IMR-90 (cell line): ENCODE data around the gene EGFR. TPM values are rescaled to one million over a fixed set of nuclear protein-coding genes. Genes with fewer than 3 reads are reported as not detected.

ENCODE experiments used
- ATAC-seq: fragments of 200-7000 bp; cut with Tn5 transposase; 2 replicates; pipeline ENCODE4 v1.9.1; 2020; ENCODE audit warnings: low read depth, mild to moderate bottlenecking, moderate library complexity
- BruUV-seq: library from RNA; stranded (reverse); fragments of 400-500 nt; replicated peaks from 2 replicates; lab custom pipeline; 2021; lab: Mats Ljungman, UMichigan
- CTCF ChIA-PET: fragments of 300-600 bp; formaldehyde crosslinking; extraction: SDS; loops from one replicate; lab custom pipeline; 2021; ENCODE audit warnings: antibody characterized with exemption; lab: Yijun Ruan, JAX
- POLR2A ChIA-PET: fragments of 300-600 bp; sonication (Branson Sonifier 250); formaldehyde crosslinking; loops from one replicate; lab custom pipeline; 2022; ENCODE audit warnings: antibody characterized with exemption; ENCODE audit not compliant: unreplicated experiment; lab: Charles Lee
- DNase-seq: peaks from one replicate; pipeline ENCODE4 v3.0.0; 2013
- H2AFZ ChIP-seq: replicated peaks from 2 replicates; pipeline ENCODE3; 2013; ENCODE audit warnings: low read length, mild to moderate bottlenecking; ENCODE audit not compliant: poor library complexity
- H2AK5ac ChIP-seq: 2 replicates; pipeline ENCODE4 v1.6.1; 2013; ENCODE audit warnings: low read depth, low read length, inconsistent platforms
- H2AK9ac ChIP-seq: replicated peaks from 2 replicates; pipeline ENCODE3; 2013; ENCODE audit warnings: mild to moderate bottlenecking, low read depth, low read length, moderate library complexity; ENCODE audit not compliant: poor library complexity
- H2BK120ac ChIP-seq: 2 replicates; pipeline ENCODE4 v1.6.1; 2013; ENCODE audit warnings: low read depth, low read length, inconsistent platforms
- H2BK15ac ChIP-seq: 3 replicates; pipeline ENCODE4 v1.6.1; 2013; ENCODE audit warnings: low read depth, low read length, inconsistent platforms
- H2BK20ac ChIP-seq: 2 replicates; pipeline ENCODE4 v1.6.1; 2013; ENCODE audit warnings: low read depth, mild to moderate bottlenecking, inconsistent platforms, low read length, moderate library complexity
- H2BK5ac ChIP-seq: 2 replicates; pipeline ENCODE4 v1.6.1; 2013; ENCODE audit warnings: mild to moderate bottlenecking, low read depth, low read length, inconsistent platforms; ENCODE audit not compliant: poor library complexity, severe bottlenecking
- H3K14ac ChIP-seq: replicated peaks from 2 replicates; pipeline ENCODE4 v1.6.1; 2013; ENCODE audit warnings: low read depth, low read length, inconsistent platforms
- H3K18ac ChIP-seq: 2 replicates; pipeline ENCODE4 v1.6.1; 2013; ENCODE audit warnings: low read depth, low read length, control low read depth
- H3K23ac ChIP-seq: 2 replicates; pipeline ENCODE4 v1.6.1; 2013; ENCODE audit warnings: low read depth, low read length, inconsistent platforms
- H3K27ac ChIP-seq: 2 replicates; pipeline ENCODE4 v1.5.1; 2013; ENCODE audit warnings: mild to moderate bottlenecking, control low read depth, low read length; ENCODE audit not compliant: insufficient read depth
- H3K27me3 ChIP-seq: 2 replicates; pipeline ENCODE4 v1.6.1; 2013; ENCODE audit warnings: low read length; ENCODE audit not compliant: control insufficient read depth, insufficient read depth
- H3K36me3 ChIP-seq: 2 replicates; pipeline ENCODE4 v1.6.1; 2013; ENCODE audit warnings: low read length, mixed read lengths; ENCODE audit not compliant: control insufficient read depth, insufficient read depth
- H3K4ac ChIP-seq: 2 replicates; pipeline ENCODE4 v1.6.1; 2013; ENCODE audit warnings: low read depth, low read length, inconsistent platforms
- H3K4me1 ChIP-seq: 2 replicates; pipeline ENCODE4 v1.6.1; 2013; ENCODE audit warnings: low read length, mixed read lengths; ENCODE audit not compliant: control insufficient read depth, insufficient read depth
- H3K4me2 ChIP-seq: 2 replicates; pipeline ENCODE4 v1.6.1; 2013; ENCODE audit warnings: low read depth, mild to moderate bottlenecking, control low read depth, low read length, moderate library complexity
- H3K4me3 ChIP-seq: 2 replicates; pipeline ENCODE4 v1.5.1; 2013; ENCODE audit warnings: low read depth, mild to moderate bottlenecking, control low read depth, low read length, moderate library complexity; ENCODE audit not compliant: insufficient read depth
- H3K56ac ChIP-seq: 2 replicates; pipeline ENCODE4 v1.6.1; 2013; ENCODE audit warnings: low read length, inconsistent platforms; ENCODE audit not compliant: insufficient read depth; ENCODE audit errors: extremely low read depth
- H3K79me1 ChIP-seq, 2 experiments: 2 replicates each; pipeline ENCODE4 v1.6.1; 2013; ENCODE audit warnings: low read length in 2 of 2, inconsistent platforms in 1 of 2, low read depth in 1 of 2
- H3K9ac ChIP-seq: 2 replicates; pipeline ENCODE4 v1.6.1; 2013; ENCODE audit warnings: low read depth, low read length, control low read depth
- H3K9me1 ChIP-seq: 2 replicates; pipeline ENCODE4 v1.6.1; 2013; ENCODE audit warnings: low read length, inconsistent platforms; ENCODE audit not compliant: insufficient read depth
- H3K9me3 ChIP-seq: 2 replicates; pipeline ENCODE4 v1.6.1; 2013; ENCODE audit warnings: low read length; ENCODE audit not compliant: control insufficient read depth, insufficient read depth
- H4K20me1 ChIP-seq: 2 replicates; pipeline ENCODE4 v1.6.1; 2013; ENCODE audit warnings: low read length, inconsistent platforms; ENCODE audit not compliant: insufficient read depth
- H4K5ac ChIP-seq: 2 replicates; pipeline ENCODE4 v1.6.1; 2013; ENCODE audit warnings: mild to moderate bottlenecking, low read depth, low read length, control low read depth
- H4K8ac ChIP-seq, 2 experiments: 2 replicates each; pipeline ENCODE4 v1.6.1; 2013; ENCODE audit warnings: low read depth in 2 of 2, low read length in 2 of 2, control low read depth in 1 of 2, inconsistent platforms in 1 of 2
- H4K91ac ChIP-seq: 2 replicates; pipeline ENCODE4 v1.6.1; 2013; ENCODE audit warnings: low read depth, low read length, inconsistent platforms; ENCODE audit not compliant: insufficient read depth
- CEBPB ChIP-seq: IDR thresholded peaks from 2 replicates; pipeline ENCODE4 v1.6.1; 2012; ENCODE audit warnings: low read depth, low read length, improper control_type of control experiment
- FOS ChIP-seq: fragments of 150-350 bp; IDR thresholded peaks from 2 replicates; pipeline ENCODE4 v1.6.1; 2016; ENCODE audit warnings: low read depth, low read length
- MAZ ChIP-seq: IDR thresholded peaks from 2 replicates; pipeline ENCODE4 v1.6.1; 2012; ENCODE audit warnings: low read depth, mild to moderate bottlenecking, low read length, improper control_type of control experiment, moderate library complexity, borderline replicate concordance
- MXI1 ChIP-seq: IDR thresholded peaks from 2 replicates; pipeline ENCODE4 v1.6.1; 2012; ENCODE audit warnings: low read depth, mild to moderate bottlenecking, low read length, moderate library complexity, borderline replicate concordance
- NFE2L2 ChIP-seq: fragments of 150-350 bp; IDR thresholded peaks from 2 replicates; pipeline ENCODE4 v1.6.1; 2016; ENCODE audit warnings: low read depth, mild to moderate bottlenecking, low read length
- POLR2A ChIP-seq: IDR thresholded peaks from 2 replicates; pipeline ENCODE4 v1.6.1; 2012; ENCODE audit warnings: mild to moderate bottlenecking, low read depth, low read length
- RAD21 ChIP-seq: IDR thresholded peaks from 2 replicates; pipeline ENCODE4 v1.6.1; 2012; ENCODE audit warnings: low read length, improper control_type of control experiment
- RCOR1 ChIP-seq: IDR thresholded peaks from 2 replicates; pipeline ENCODE4 v1.6.1; 2012; ENCODE audit warnings: mild to moderate bottlenecking, low read length, improper control_type of control experiment; ENCODE audit not compliant: insufficient replicate concordance
- RFX5 ChIP-seq: IDR thresholded peaks from 2 replicates; pipeline ENCODE4 v1.8.0; 2012; ENCODE audit warnings: low read depth, mild to moderate bottlenecking, low read length, moderate library complexity
- USF2 ChIP-seq: fragments of 150-350 bp; IDR thresholded peaks from 2 replicates; pipeline ENCODE4 v1.6.1; 2017; ENCODE audit warnings: mild to moderate bottlenecking, antibody characterized with exemption, low read length, low read depth
- WGBS, 2 experiments: methylation state at CpG; one replicate each; pipeline versions ENCODE4 v1.1.5 to v1.1.7; 2013; ENCODE audit warnings: missing lambda C conversion rate in 2 of 2; ENCODE audit not compliant: insufficient read length in 1 of 2; ENCODE audit errors: extremely low coverage in 2 of 2; 5-methylcytosine and 5-hydroxymethylcytosine counted together
- dilution Hi-C: fragments of 300-500 bp; cut with HindIII; formaldehyde crosslinking; loops from one replicate; pipeline ENCODE4 v1.14.3; 2018; ENCODE audit warnings: low sequenced_read_pairs; ENCODE audit not compliant: unreplicated experiment
- in situ Hi-C: fragments of 300-500 bp; cut with MboI; formaldehyde crosslinking; loops from 3 replicates; pipeline ENCODE4 v1.14.3; 2019; ENCODE audit warnings: low sequenced_read_pairs, inconsistent platforms, mixed read lengths
- intact Hi-C: fragments of 100-400 bp; cut with micrococcal nuclease; formaldehyde crosslinking; loops from 2 replicates; pipeline ENCODE4 v1.10.0; 2022
- polyA plus RNA-seq, 3 experiments: library from polyadenylated mRNA; depleted of rRNA; stranded (reverse); fragments of >200 nt; gene quantifications; 2 replicates each; pipeline ENCODE4 v1.2.3, GENCODE V29; 2012; ENCODE audit warnings: low replicate concordance in 1 of 3
- total RNA-seq: library from RNA; depleted of rRNA; stranded (reverse); fragments of >200 nt; gene quantifications from 2 replicates; pipeline ENCODE4 v1.2.3, GENCODE V29; 2012

The EGFR gene
- total and polyA plus RNA-seq, 2 of the 4 experiments (the other 2 are of a cell fraction), result 36.9 to 60.4 TPM

DNA sequence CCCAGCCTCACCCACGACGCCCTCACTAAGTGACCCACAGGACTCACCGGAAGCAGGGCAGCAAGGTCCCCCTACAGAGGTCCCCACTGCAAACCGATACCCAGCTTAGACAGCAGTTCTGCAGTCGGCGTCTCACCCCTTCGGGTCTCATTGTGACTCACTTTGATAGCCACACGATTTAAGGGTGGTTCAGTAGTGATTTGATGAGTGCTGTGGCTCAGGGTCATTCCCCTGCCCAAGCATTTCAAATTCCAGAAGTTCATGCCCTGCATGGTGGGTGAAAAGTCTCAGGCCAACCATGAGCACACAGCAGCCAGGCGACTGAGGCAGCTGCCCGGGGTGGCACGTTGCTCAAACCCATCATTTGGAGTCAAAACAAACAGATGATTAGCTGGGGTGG, 93.2 kb downstream of the EGFR start:
- Histone ChIP-seq H3K23ac (no peak overlapping the region), H3K14ac (peak overlapping the region; percentile 71), H3K9ac (no peak overlapping the region), H3K9me1 (peaks cover 34% of the 10 kb centered on the region), H2BK20ac (0 out of 2 replicates have a peak overlapping the region, but pooled peaks have one; percentile 63), H4K20me1 (peaks cover 36% of the 10 kb centered on the region), H2AK9ac (no peak overlapping the region), H4K5ac (peak overlapping the region; percentile 2; the same call in 1 of the 2 replicates), H2BK120ac (no peak overlapping the region), H4K91ac (0 out of 2 replicates have a peak overlapping the region, but pooled peaks have one; percentile 12), H3K4ac (peak overlapping the region; percentile 72), H3K27me3 (no peaks in the 10 kb centered on the region), H3K36me3 (no peaks in the 10 kb centered on the region), H2BK5ac (no peak overlapping the region), H3K27ac (no peak overlapping the region; the same call in 1 of the 2 replicates), H3K18ac (peak overlapping the region; percentile 16; the same call in 1 of the 2 replicates), H2AK5ac (peak overlapping the region; percentile 67; the same call in 1 of the 2 replicates), H2BK15ac (no peak overlapping the region; the same call in 2 of the 3 replicates), H3K4me1 (peaks cover 33% of the 10 kb centered on the region), H3K9me3 (no peaks in the 10 kb centered on the region), H3K79me1 (peaks cover 52 to 87% of the 10 kb centered on the region in 2 experiments), H2AFZ (no peak overlapping the region), H3K4me3 (no peak overlapping the region), H4K8ac (peak overlapping the region; percentile 2 to 20; a peak in 2 of 4 replicates), H3K4me2 (no peak overlapping the region), H3K56ac (no peak overlapping the region)
- dilution Hi-C loops (no loop called here), intact Hi-C loops (no loop called here), in situ Hi-C loops (no loop called here)
- BruUV-seq, result no TSS peak
- DNase-seq, result no peak
- no peak for ATAC-seq
- CTCF ChIA-PET, result no interaction called here
- 85% methylated on average over 7 of the region's 11 CpGs; no CpG with 5 or more reads in 1 of the 2 experiments for WGBS, 2 experiments
- POLR2A ChIA-PET, result no interaction called here
- no peak for TF ChIP-seq MXI1
- no peak for TF ChIP-seq USF2
- no peak for TF ChIP-seq MAZ
- no peak for TF ChIP-seq POLR2A
- no peak for TF ChIP-seq NFE2L2
- no peak for TF ChIP-seq CEBPB
- no peak for TF ChIP-seq RCOR1
- TF ChIP-seq RFX5, result no peak
- no peak for TF ChIP-seq RAD21
- TF ChIP-seq FOS, result no peak
